Activated T-helper 1 cell treated with anti-CD3 and anti-CD28 coated beads, Interleukin-2, amount 50 U/mL, for 16 hours (primary cell): ENCODE data around the gene DNM3.
A peak's percentile ranks its signal among the peaks of the same experiment; 100 is the strongest.

Experiments
- DNase-seq, 2 donors: peaks; one replicate each; pipeline ENCODE4 v3.0.0-alpha.2; 2020; ENCODE audit warnings: low read depth in 1 of 2, low spot score in 1 of 2

The DNM3 gene

GRCh38 chr1:172384656-172385055 is 543.4 kb downstream of the DNM3 start:
- DNase-seq = no peak

GRCh38 chr1:172386046-172386445 is 544.7 kb downstream of the DNM3 start:
- DNase-seq = no peak

GRCh38 chr1:172388490-172388889 is 547.2 kb downstream of the DNM3 start:
- DNase-seq = no peak

- DNase-seq = no peak
Observed at GRCh38 chr1:172390301-172390682, 549.0 kb downstream of the DNM3 start.

GRCh38 chr1:172390683-172391551 is 549.6 kb downstream of the DNM3 start:
- no peak for DNase-seq

- no peak for DNase-seq
Observed at GRCh38 chr1:172391976-172392375, 550.7 kb downstream of the DNM3 start.

GRCh38 chr1:172393354-172393753 is 552.1 kb downstream of the DNM3 start:
- DNase-seq = no peak

- DNase-seq = peak; percentile 23 to 30
Observed at GRCh38 chr1:172394141-172394751, 552.9 kb downstream of the DNM3 start.

- no peak for DNase-seq
Observed at GRCh38 chr1:172394811-172395210, 553.5 kb downstream of the DNM3 start.

- DNase-seq = no peak
Observed at GRCh38 chr1:172395576-172395975, 554.3 kb downstream of the DNM3 start.

- DNase-seq = no peak
Observed at GRCh38 chr1:172397221-172397620, 555.9 kb downstream of the DNM3 start.

GRCh38 chr1:172397633-172398032 is 556.3 kb downstream of the DNM3 start:
- no peak for DNase-seq

- DNase-seq = no peak
Observed at GRCh38 chr1:172398193-172398592, 556.9 kb downstream of the DNM3 start.

- DNase-seq = no peak
Observed at GRCh38 chr1:172398970-172399755, 557.9 kb downstream of the DNM3 start.

GRCh38 chr1:172399756-172400721 is 558.7 kb downstream of the DNM3 start:
- no peak for DNase-seq

- DNase-seq = no peak
Observed at GRCh38 chr1:172400722-172401105, 559.4 kb downstream of the DNM3 start.

- DNase-seq = no peak
Observed at GRCh38 chr1:172401477-172401876, 560.2 kb downstream of the DNM3 start.

- no peak for DNase-seq
Observed at GRCh38 chr1:172401892-172402291, 560.6 kb downstream of the DNM3 start.

GRCh38 chr1:172402878-172403569 is 561.7 kb downstream of the DNM3 start:
- no peak for DNase-seq

- DNase-seq = no peak
Observed at GRCh38 chr1:172404121-172404520, 562.8 kb downstream of the DNM3 start.
